Ovary (tissue), 3 donors: ENCODE data around the gene FNTB.

ENCODE experiments used
- EP300 ChIP-seq: sonication (generic); formaldehyde crosslinking; IDR thresholded peaks from one replicate; pipeline ENCODE4 v1.6.1; 2017; ENCODE audit warnings: antibody characterized with exemption
- POLR2A ChIP-seq: fragments of 450-650 bp; IDR thresholded peaks from one replicate; pipeline ENCODE4 v1.6.1; 2017; ENCODE audit warnings: antibody characterized with exemption, mild to moderate bottlenecking, moderate library complexity
- TF ChIP-seq, protein P1 (sequence below), 3 donors: fragments of 450-650 bp in 2 of 3; fragments of 200-600 bp in 1 of 3; IDR thresholded peaks; one replicate each; pipeline versions ENCODE4 v1.5.1 to v1.8.0; 2016 to 2022; ENCODE audit warnings: antibody characterized with exemption in 3 of 3, mild to moderate bottlenecking in 1 of 3
- donor health status: DM: no; HTN: no; CAD: no.

DNA sequence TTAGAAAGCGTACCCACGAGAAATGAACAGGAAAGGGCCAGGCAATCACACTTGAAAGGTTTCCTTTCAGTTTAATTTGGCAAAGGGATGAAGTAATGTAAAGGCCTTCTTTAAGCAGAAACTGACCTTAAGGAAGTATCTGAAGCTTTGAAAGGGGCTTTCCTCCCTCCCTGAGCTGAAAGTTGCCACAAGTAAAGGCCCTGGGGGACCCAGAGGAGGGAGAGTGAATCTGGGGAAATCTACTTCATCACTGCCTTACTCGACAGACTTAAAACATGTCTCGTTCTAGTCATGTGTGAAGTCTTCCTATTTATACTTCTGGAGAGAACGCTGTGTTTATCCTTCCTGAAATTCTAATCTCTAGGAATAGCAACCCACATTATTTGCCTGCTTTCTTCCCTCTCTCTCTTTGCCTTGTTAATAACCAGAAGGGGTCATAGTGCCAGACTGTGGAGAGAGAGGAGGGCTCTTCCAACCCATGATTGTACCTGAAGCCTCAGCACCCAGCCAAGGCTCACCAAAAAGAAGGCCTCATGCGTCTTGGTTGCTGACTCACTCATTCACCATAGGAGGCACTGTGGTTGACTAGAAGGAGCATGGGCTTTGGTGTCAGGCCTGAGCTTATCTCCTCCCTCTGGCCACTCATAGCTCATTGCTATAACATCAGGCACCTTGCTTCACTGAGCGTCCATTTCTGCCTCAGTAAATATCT is 33.9 kb upstream of the FNTB start:
- TF ChIP-seq, protein P1, sequence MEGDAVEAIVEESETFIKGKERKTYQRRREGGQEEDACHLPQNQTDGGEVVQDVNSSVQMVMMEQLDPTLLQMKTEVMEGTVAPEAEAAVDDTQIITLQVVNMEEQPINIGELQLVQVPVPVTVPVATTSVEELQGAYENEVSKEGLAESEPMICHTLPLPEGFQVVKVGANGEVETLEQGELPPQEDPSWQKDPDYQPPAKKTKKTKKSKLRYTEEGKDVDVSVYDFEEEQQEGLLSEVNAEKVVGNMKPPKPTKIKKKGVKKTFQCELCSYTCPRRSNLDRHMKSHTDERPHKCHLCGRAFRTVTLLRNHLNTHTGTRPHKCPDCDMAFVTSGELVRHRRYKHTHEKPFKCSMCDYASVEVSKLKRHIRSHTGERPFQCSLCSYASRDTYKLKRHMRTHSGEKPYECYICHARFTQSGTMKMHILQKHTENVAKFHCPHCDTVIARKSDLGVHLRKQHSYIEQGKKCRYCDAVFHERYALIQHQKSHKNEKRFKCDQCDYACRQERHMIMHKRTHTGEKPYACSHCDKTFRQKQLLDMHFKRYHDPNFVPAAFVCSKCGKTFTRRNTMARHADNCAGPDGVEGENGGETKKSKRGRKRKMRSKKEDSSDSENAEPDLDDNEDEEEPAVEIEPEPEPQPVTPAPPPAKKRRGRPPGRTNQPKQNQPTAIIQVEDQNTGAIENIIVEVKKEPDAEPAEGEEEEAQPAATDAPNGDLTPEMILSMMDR (IDR thresholded peaks at IDR 0.05), result no peak
- no peak for TF ChIP-seq POLR2A
- no peak for TF ChIP-seq EP300
